Panc1 (cell line): ENCODE measurements around the gene OSBPL5. TPM values are rescaled to one million over a fixed set of nuclear protein-coding genes. Genes with fewer than 3 reads are reported as not detected.

ENCODE experiments used
- ATAC-seq: fragments of 200-7000 bp; cut with Tn5 transposase; 2 replicates; pipeline ENCODE4 v1.9.1; 2020; ENCODE audit warnings: mild to moderate bottlenecking, moderate library complexity
- BruUV-seq: library from RNA; stranded (reverse); fragments of 400-500 nt; replicated peaks from 2 replicates; lab custom pipeline; 2021; lab: Mats Ljungman, UMichigan
- CTCF ChIA-PET: fragments of 300-600 bp; sonication (Branson Sonifier 250); formaldehyde crosslinking; loops from one replicate; lab custom pipeline; 2022; ENCODE audit warnings: antibody characterized with exemption; lab: Charles Lee
- POLR2A ChIA-PET: fragments of 300-600 bp; sonication (Branson Sonifier 250); formaldehyde crosslinking; loops from one replicate; lab custom pipeline; 2022; ENCODE audit warnings: antibody characterized with exemption; lab: Charles Lee
- DNase-seq: peaks from one replicate; pipeline ENCODE4 v3.0.0-alpha.2; 2010; ENCODE audit warnings: low read depth, low spot score
- H3K27ac ChIP-seq: 2 replicates; pipeline ENCODE4 v1.5.1; 2011; ENCODE audit warnings: mild to moderate bottlenecking, low read length, inconsistent platforms
- H3K27me3 ChIP-seq: fragments of 200-500 bp; sonication (Bioruptor generic); 2 replicates; pipeline ENCODE4 v1.6.0; 2014; ENCODE audit warnings: low read length, inconsistent platforms; ENCODE audit not compliant: control insufficient read depth, insufficient read depth
- H3K36me3 ChIP-seq: fragments of 200-500 bp; sonication (Bioruptor generic); 2 replicates; pipeline ENCODE4 v1.5.1; 2014; ENCODE audit warnings: inconsistent platforms, mild to moderate bottlenecking, low read length, moderate library complexity; ENCODE audit not compliant: control insufficient read depth, insufficient read depth
- H3K4me1 ChIP-seq: 2 replicates; pipeline ENCODE4 v1.5.1; 2011; ENCODE audit warnings: inconsistent platforms, mild to moderate bottlenecking, low read length, moderate library complexity; ENCODE audit not compliant: control insufficient read depth, insufficient read depth
- H3K4me3 ChIP-seq, 2 experiments: 2 replicates each; pipeline ENCODE4 v1.5.1; 2011 to 2012; ENCODE audit warnings: low read depth in 2 of 2, low read length in 2 of 2, mild to moderate bottlenecking in 2 of 2, inconsistent platforms in 1 of 2, moderate library complexity in 1 of 2
- H3K9me3 ChIP-seq: fragments of 200-500 bp; sonication (Bioruptor generic); 2 replicates; pipeline ENCODE4 v1.5.1; 2014; ENCODE audit warnings: low read depth, mild to moderate bottlenecking, inconsistent platforms, low read length, moderate library complexity; ENCODE audit not compliant: control insufficient read depth, insufficient read depth
- POLR2AphosphoS5 ChIP-seq: IDR thresholded peaks from 2 replicates; pipeline ENCODE4 v1.6.1; 2012; ENCODE audit warnings: mild to moderate bottlenecking, low read depth, low read length, moderate library complexity
- REST ChIP-seq, 2 experiments: IDR thresholded peaks; 2 replicates each; pipeline ENCODE4 v1.6.1; 2011 to 2012; ENCODE audit warnings: low read depth in 2 of 2, control low read depth in 1 of 2, low read length in 1 of 2, mild to moderate bottlenecking in 1 of 2, moderate library complexity in 1 of 2; ENCODE audit not compliant: insufficient read depth in 1 of 2
- SIN3A ChIP-seq: IDR thresholded peaks from 2 replicates; pipeline ENCODE4 v1.6.1; 2012; ENCODE audit warnings: low read depth, mild to moderate bottlenecking, low read length, moderate library complexity, borderline replicate concordance; ENCODE audit not compliant: insufficient read depth
- TCF7L2 ChIP-seq: IDR thresholded peaks from 2 replicates; pipeline ENCODE4 v1.6.1; 2011; ENCODE audit warnings: mild to moderate bottlenecking, low read depth, low read length, inconsistent platforms
- in situ Hi-C: cut with HindIII; loops from 2 replicates; pipeline ENCODE4 v1.10.0; 2016; ENCODE audit warnings: low sequenced_read_pairs, low pct_unique_long_range_greater_than_20kb
- intact Hi-C: fragments of 100-400 bp; cut with micrococcal nuclease; formaldehyde crosslinking; loops from one replicate; pipeline ENCODE4 v1.10.0; 2022; ENCODE audit not compliant: unreplicated experiment
- total RNA-seq: library from RNA; stranded (reverse); gene quantifications from one replicate; pipeline ENCODE4 v1.2.1, GENCODE V29; 2021; ENCODE audit not compliant: unreplicated experiment
- TF ChIP-seq, protein P1 (sequence below): fragments of 450-650 bp; IDR thresholded peaks from 2 replicates; pipeline ENCODE4 v1.5.1; 2017; ENCODE audit warnings: mild to moderate bottlenecking

The OSBPL5 gene
- total RNA-seq, 1 experiment from 2014 or later: 20.2 TPM

GRCh38 chr11:3091081-3091845 is 73.8 kb downstream of the OSBPL5 start:
- TF ChIP-seq POLR2AphosphoS5 (no peak), REST (IDR thresholded peaks at IDR 0.05; ENCODE audit: insufficient read depth in 1 of 2, low read depth in 2 of 2, low read length in 1 of 2) (no peak), SIN3A (no peak), TCF7L2 (no peak)
- TF ChIP-seq, protein P1, sequence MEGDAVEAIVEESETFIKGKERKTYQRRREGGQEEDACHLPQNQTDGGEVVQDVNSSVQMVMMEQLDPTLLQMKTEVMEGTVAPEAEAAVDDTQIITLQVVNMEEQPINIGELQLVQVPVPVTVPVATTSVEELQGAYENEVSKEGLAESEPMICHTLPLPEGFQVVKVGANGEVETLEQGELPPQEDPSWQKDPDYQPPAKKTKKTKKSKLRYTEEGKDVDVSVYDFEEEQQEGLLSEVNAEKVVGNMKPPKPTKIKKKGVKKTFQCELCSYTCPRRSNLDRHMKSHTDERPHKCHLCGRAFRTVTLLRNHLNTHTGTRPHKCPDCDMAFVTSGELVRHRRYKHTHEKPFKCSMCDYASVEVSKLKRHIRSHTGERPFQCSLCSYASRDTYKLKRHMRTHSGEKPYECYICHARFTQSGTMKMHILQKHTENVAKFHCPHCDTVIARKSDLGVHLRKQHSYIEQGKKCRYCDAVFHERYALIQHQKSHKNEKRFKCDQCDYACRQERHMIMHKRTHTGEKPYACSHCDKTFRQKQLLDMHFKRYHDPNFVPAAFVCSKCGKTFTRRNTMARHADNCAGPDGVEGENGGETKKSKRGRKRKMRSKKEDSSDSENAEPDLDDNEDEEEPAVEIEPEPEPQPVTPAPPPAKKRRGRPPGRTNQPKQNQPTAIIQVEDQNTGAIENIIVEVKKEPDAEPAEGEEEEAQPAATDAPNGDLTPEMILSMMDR: no peak
- in situ Hi-C loops: no loop called here
- no peak overlapping the region for H3K27ac ChIP-seq
- no peak overlapping the region for H3K4me3 ChIP-seq
- peak; percentile 25; the same call in 1 of the 2 replicates for ATAC-seq
- no peaks in the 10 kb centered on the region for H3K36me3 ChIP-seq
- no peak for DNase-seq
- ChIA-PET POLR2A (no interaction called here), CTCF (interaction anchor here (0.6 to 4.7 kb wide), 15 partner anchors 8 to 317 kb away, joined by 3 to 72 read pairs (median 4); partner anchors contain the start of genes CARS1 and NAP1L4)
- intact Hi-C loops: loop anchor here (10.0 kb wide), 1 partner anchor 156 kb away; no protein-coding TSS in a partner anchor
- no TSS peak for BruUV-seq
- peaks cover 31% of the 10 kb centered on the region for H3K4me1 ChIP-seq
- no peaks in the 10 kb centered on the region for H3K27me3 ChIP-seq
- no peaks in the 10 kb centered on the region for H3K9me3 ChIP-seq

- no TSS peak for BruUV-seq
- in situ Hi-C loops (no loop called here), intact Hi-C loops (loop anchor here (10.0 kb wide), 1 partner anchor 155 kb away; no protein-coding TSS in a partner anchor)
Observed at GRCh38 chr11:3090096-3090901, 74.8 kb downstream of the OSBPL5 start.

More at GRCh38 chr11:3090096-3090901, 74.8 kb downstream of the OSBPL5 start:
- DNase-seq (no peak), ATAC-seq (no peak)
- no peak for TF ChIP-seq SIN3A
- no peak for TF ChIP-seq REST (IDR thresholded peaks at IDR 0.05; ENCODE audit: insufficient read depth in 1 of 2, low read depth in 2 of 2, low read length in 1 of 2)
- TF ChIP-seq, protein P1: no peak
- TF ChIP-seq POLR2AphosphoS5: no peak
- TF ChIP-seq TCF7L2: no peak
- Histone ChIP-seq H3K27ac (no peak overlapping the region), H3K4me3 (no peak overlapping the region), H3K27me3 (no peaks in the 10 kb centered on the region), H3K9me3 (no peaks in the 10 kb centered on the region), H3K36me3 (no peaks in the 10 kb centered on the region), H3K4me1 (peaks cover 23% of the 10 kb centered on the region)
- ChIA-PET POLR2A (no interaction called here), CTCF (interaction anchor here (0.5 to 4.7 kb wide), 10 partner anchors 14 to 513 kb away, joined by 4 to 72 read pairs (median 6); no protein-coding TSS in a partner anchor)
